GM23338 (cell line): ENCODE measurements around the gene SLC10A6. TPM values are rescaled to one million over a fixed set of nuclear protein-coding genes. Genes with fewer than 3 reads are reported as not detected.

Experiments
- ATAC-seq: fragments of 200-7000 bp; cut with Tn5 transposase; 3 replicates; pipeline ENCODE4 v1.9.1; 2020
- DNase-seq: peaks from one replicate; pipeline ENCODE4 v3.0.0-alpha.2; 2015; ENCODE audit warnings: low spot score
- H2AFZ ChIP-seq: fragments of 200-600 bp; sonication (generic); 2 replicates; pipeline ENCODE4 v1.8.0; 2016; ENCODE audit warnings: antibody characterized with exemption, mild to moderate bottlenecking, moderate library complexity
- H3F3A ChIP-seq: fragments of 200-600 bp; sonication (generic); replicated peaks from 2 replicates; pipeline ENCODE4 v1.8.0; 2017; ENCODE audit warnings: antibody characterized with exemption, mixed run types, low read depth
- H3K27ac ChIP-seq: fragments of 200-600 bp; sonication (generic); 2 replicates; pipeline ENCODE4 v1.6.1; 2016; ENCODE audit warnings: low read depth
- H3K27me3 ChIP-seq: fragments of 200-600 bp; sonication (generic); 2 replicates; pipeline ENCODE4 v1.8.0; 2016; ENCODE audit warnings: mild to moderate bottlenecking, mixed run types, moderate library complexity; ENCODE audit not compliant: insufficient read depth
- H3K36me3 ChIP-seq: fragments of 200-600 bp; sonication (generic); 2 replicates; pipeline ENCODE4 v1.8.0; 2016; ENCODE audit warnings: mild to moderate bottlenecking; ENCODE audit not compliant: insufficient read depth
- H3K4me1 ChIP-seq: fragments of 200-600 bp; sonication (generic); 2 replicates; pipeline ENCODE4 v1.8.0; 2016; ENCODE audit warnings: mild to moderate bottlenecking, moderate library complexity; ENCODE audit not compliant: insufficient read depth
- H3K4me2 ChIP-seq: fragments of 200-600 bp; sonication (generic); 2 replicates; pipeline ENCODE4 v1.7.1; 2017; ENCODE audit warnings: mixed run types
- H3K4me3 ChIP-seq: fragments of 200-600 bp; sonication (generic); 2 replicates; pipeline ENCODE4 v1.6.1; 2016; ENCODE audit warnings: mixed run types
- H3K79me2 ChIP-seq: fragments of 200-600 bp; sonication (generic); replicated peaks from 2 replicates; pipeline ENCODE4 v1.8.0; 2017; ENCODE audit warnings: mild to moderate bottlenecking; ENCODE audit not compliant: insufficient read depth
- H3K9me2 ChIP-seq: fragments of 200-600 bp; sonication (generic); 2 replicates; pipeline ENCODE4 v1.8.0; 2017; ENCODE audit not compliant: insufficient read depth
- H4K20me1 ChIP-seq: fragments of 200-600 bp; sonication (generic); replicated peaks from 2 replicates; pipeline ENCODE4 v1.8.0; 2017; ENCODE audit warnings: mild to moderate bottlenecking; ENCODE audit not compliant: insufficient read depth
- H3K27ac Mint-ChIP-seq: 2 replicates; pipeline ENCODE4 v1.8.0; 2020; ENCODE audit warnings: inconsistent platforms, mild to moderate bottlenecking, moderate library complexity, mixed read lengths
- H3K27me3 Mint-ChIP-seq: 3 replicates; pipeline ENCODE4 v1.8.0; 2022; ENCODE audit warnings: low read depth, mild to moderate bottlenecking, moderate library complexity, mixed read lengths, inconsistent platforms; ENCODE audit not compliant: insufficient read depth, poor library complexity
- H3K36me3 Mint-ChIP-seq: 3 replicates; pipeline ENCODE4 v1.8.0; 2021; ENCODE audit warnings: low read depth, mild to moderate bottlenecking, inconsistent platforms, moderate library complexity, mixed read lengths
- H3K4me1 Mint-ChIP-seq: 3 replicates; pipeline ENCODE4 v1.8.0; 2020; ENCODE audit warnings: mild to moderate bottlenecking, inconsistent platforms, mixed read lengths
- H3K4me3 Mint-ChIP-seq: 3 replicates; pipeline ENCODE4 v1.8.0; 2021; ENCODE audit warnings: moderate library complexity, mild to moderate bottlenecking, inconsistent platforms, mixed read lengths
- H3K9me3 Mint-ChIP-seq: 3 replicates; pipeline ENCODE4 v1.8.0; 2020; ENCODE audit warnings: moderate library complexity, mild to moderate bottlenecking, inconsistent platforms, mixed read lengths
- CREB1 ChIP-seq: fragments of 250-450 bp; sonication (Bioruptor Pico); IDR thresholded peaks from 2 replicates; pipeline ENCODE4 v1.5.0; 2020; ENCODE audit warnings: low read depth, mild to moderate bottlenecking, moderate library complexity
- EZH2 ChIP-seq: fragments of 200-600 bp; sonication (generic); IDR thresholded peaks from one replicate; pipeline ENCODE4 v1.8.0; 2017; ENCODE audit warnings: antibody characterized with exemption, mild to moderate bottlenecking, low read depth; ENCODE audit not compliant: unreplicated experiment
- JUNB ChIP-seq: IDR thresholded peaks from one replicate; pipeline ENCODE4 v1.6.1; 2016; ENCODE audit warnings: antibody characterized with exemption; ENCODE audit not compliant: unreplicated experiment
- NANOG ChIP-seq: IDR thresholded peaks from 2 replicates; pipeline ENCODE4 v1.6.1; 2016; ENCODE audit warnings: antibody characterized with exemption, borderline replicate concordance
- POLR2AphosphoS5 ChIP-seq: IDR thresholded peaks from 2 replicates; pipeline ENCODE4 v1.6.1; 2016; ENCODE audit warnings: antibody characterized with exemption, low read depth
- STAT1 ChIP-seq: IDR thresholded peaks from one replicate; pipeline ENCODE4 v1.6.1; 2016; ENCODE audit warnings: antibody characterized with exemption; ENCODE audit not compliant: unreplicated experiment
- ZNF331 ChIP-seq: fragments of 250-450 bp; sonication (Bioruptor Pico); IDR thresholded peaks from 2 replicates; pipeline ENCODE4 v1.5.0; 2020; ENCODE audit warnings: low read depth, mild to moderate bottlenecking, moderate library complexity
- ZNF462 ChIP-seq: fragments of 250-450 bp; sonication (Bioruptor Pico); IDR thresholded peaks from 2 replicates; pipeline ENCODE4 v1.5.0; 2020; ENCODE audit warnings: mild to moderate bottlenecking, moderate library complexity
- polyA plus RNA-seq: library from polyadenylated mRNA; unstranded; fragments of >200 nt; fragmentation: Nextera tagmentation; extraction: Ambion mirVana; gene quantifications from 2 replicates; pipeline ENCODE4 v1.2.1, GENCODE V29; 2016
- total RNA-seq: library from RNA; depleted of rRNA; stranded (reverse); fragments of >200 nt; shearing (Covaris generic); gene quantifications from 2 replicates; pipeline ENCODE4 v1.2.3, GENCODE V29; 2014
- TF ChIP-seq, protein P1 (sequence below): IDR thresholded peaks from one replicate; pipeline ENCODE4 v1.6.1; 2018; ENCODE audit warnings: antibody characterized with exemption; ENCODE audit not compliant: unreplicated experiment
- TF ChIP-seq, protein P2 (sequence below), 2 experiments: fragments of 200-600 bp in 1 of 2; sonication (generic) in 1 of 2; conservative IDR thresholded peaks; 2 replicates each; pipeline versions ENCODE4 v1.5.1 to v1.6.1; 2016 to 2017; ENCODE audit warnings: antibody characterized with exemption in 2 of 2, low read depth in 2 of 2, mild to moderate bottlenecking in 2 of 2, moderate library complexity in 1 of 2
- TF ChIP-seq, protein P3 (sequence below): IDR thresholded peaks from 2 replicates; pipeline ENCODE4 v1.6.1; 2016; ENCODE audit warnings: antibody characterized with exemption

SLC10A6 gene
- total and polyA plus RNA-seq, 2 experiments from 2014 or later: not detected

DNA sequence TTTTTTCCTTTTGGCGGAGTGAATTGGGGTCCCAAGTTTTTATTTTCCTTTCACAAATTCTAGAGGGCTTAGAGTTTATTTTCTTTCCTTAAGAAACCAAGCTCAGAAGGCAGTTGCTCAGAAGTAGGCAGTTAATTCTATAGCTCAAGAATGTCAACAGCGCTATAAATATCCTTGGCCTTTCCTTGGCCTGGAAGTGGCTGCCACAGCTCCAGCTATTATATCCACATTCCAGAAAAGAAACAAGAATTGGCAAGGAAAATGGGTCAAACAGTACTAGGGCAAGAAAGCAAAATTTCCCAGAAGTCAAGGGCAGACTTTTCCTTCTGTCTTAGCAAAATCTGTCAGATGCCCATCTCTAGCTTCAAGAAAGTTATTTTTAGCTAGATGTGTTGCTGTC, 31.0 kb downstream of the SLC10A6 start (continued):
- TF ChIP-seq, protein P1, sequence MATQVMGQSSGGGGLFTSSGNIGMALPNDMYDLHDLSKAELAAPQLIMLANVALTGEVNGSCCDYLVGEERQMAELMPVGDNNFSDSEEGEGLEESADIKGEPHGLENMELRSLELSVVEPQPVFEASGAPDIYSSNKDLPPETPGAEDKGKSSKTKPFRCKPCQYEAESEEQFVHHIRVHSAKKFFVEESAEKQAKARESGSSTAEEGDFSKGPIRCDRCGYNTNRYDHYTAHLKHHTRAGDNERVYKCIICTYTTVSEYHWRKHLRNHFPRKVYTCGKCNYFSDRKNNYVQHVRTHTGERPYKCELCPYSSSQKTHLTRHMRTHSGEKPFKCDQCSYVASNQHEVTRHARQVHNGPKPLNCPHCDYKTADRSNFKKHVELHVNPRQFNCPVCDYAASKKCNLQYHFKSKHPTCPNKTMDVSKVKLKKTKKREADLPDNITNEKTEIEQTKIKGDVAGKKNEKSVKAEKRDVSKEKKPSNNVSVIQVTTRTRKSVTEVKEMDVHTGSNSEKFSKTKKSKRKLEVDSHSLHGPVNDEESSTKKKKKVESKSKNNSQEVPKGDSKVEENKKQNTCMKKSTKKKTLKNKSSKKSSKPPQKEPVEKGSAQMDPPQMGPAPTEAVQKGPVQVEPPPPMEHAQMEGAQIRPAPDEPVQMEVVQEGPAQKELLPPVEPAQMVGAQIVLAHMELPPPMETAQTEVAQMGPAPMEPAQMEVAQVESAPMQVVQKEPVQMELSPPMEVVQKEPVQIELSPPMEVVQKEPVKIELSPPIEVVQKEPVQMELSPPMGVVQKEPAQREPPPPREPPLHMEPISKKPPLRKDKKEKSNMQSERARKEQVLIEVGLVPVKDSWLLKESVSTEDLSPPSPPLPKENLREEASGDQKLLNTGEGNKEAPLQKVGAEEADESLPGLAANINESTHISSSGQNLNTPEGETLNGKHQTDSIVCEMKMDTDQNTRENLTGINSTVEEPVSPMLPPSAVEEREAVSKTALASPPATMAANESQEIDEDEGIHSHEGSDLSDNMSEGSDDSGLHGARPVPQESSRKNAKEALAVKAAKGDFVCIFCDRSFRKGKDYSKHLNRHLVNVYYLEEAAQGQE: no peak
- TF ChIP-seq ZNF331 (CRISPR knock-in tag) (no peak), NANOG (no peak), CREB1 (CRISPR knock-in tag) (no peak)
- TF ChIP-seq, protein P2, sequence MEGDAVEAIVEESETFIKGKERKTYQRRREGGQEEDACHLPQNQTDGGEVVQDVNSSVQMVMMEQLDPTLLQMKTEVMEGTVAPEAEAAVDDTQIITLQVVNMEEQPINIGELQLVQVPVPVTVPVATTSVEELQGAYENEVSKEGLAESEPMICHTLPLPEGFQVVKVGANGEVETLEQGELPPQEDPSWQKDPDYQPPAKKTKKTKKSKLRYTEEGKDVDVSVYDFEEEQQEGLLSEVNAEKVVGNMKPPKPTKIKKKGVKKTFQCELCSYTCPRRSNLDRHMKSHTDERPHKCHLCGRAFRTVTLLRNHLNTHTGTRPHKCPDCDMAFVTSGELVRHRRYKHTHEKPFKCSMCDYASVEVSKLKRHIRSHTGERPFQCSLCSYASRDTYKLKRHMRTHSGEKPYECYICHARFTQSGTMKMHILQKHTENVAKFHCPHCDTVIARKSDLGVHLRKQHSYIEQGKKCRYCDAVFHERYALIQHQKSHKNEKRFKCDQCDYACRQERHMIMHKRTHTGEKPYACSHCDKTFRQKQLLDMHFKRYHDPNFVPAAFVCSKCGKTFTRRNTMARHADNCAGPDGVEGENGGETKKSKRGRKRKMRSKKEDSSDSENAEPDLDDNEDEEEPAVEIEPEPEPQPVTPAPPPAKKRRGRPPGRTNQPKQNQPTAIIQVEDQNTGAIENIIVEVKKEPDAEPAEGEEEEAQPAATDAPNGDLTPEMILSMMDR (conservative IDR thresholded peaks at IDR 0.05; ENCODE audit: low read depth in 2 of 2): no peak

DNA sequence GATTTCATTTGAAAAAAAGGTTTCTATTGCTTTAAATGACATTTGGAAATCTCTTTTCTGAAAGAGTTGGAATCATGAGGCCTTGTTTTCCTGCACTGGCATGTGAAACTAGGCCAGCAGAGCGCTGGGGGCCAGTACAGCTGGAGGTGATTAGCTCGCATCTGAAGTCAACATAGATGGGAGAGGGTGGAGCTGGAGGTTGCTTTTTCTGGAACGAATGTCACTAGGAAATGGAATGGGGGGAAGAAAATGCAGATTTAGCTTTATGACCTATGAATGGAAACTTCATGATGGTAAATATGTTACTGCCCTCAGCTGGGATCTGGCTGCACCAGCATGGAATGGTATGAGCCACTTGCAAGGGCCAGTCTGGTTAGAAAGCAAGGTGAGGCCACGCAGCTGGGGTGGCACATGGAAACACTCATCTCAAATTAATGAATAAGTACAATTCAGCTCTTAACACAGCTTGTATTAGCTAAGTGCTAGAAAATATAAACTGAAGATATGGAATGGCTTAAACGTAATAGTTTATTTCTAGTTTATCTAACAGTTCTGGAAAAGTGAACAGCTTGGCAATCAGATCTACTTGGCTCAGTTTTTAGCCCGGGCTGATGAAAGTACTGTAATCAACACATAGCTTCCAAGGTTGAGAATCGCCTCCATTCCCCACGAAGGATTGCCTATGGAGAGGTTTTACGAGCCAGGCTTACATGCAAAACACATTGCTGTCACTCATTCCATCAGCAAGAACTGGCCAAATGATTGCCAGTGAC, 32.5 kb downstream of the SLC10A6 start:
- Mint-ChIP-seq H3K36me3 (peaks cover 40% of the 10 kb centered on the region), H3K27ac (peak overlapping the region; percentile 18; the same call in 1 of the 2 replicates), H3K27me3 (no peaks in the 10 kb centered on the region), H3K4me3 (no peak overlapping the region), H3K4me1 (peaks cover 5% of the 10 kb centered on the region; the same call in 2 of the 3 replicates), H3K9me3 (peaks cover 8% of the 10 kb centered on the region; the same call in 2 of the 3 replicates)
- H3K4me2 ChIP-seq: no peak overlapping the region
- peaks cover 7% of the 10 kb centered on the region; the same call in 1 of the 2 replicates for H3K9me2 ChIP-seq
- 0 out of 2 replicates have a peak, but pooled peaks cover 6% of the 10 kb centered on the region for H3K4me1 ChIP-seq
- peaks cover 13% of the 10 kb centered on the region; the same call in 1 of the 2 replicates for H3K36me3 ChIP-seq
- no peaks in the 10 kb centered on the region for H3K79me2 ChIP-seq
- no peak overlapping the region for H3K27ac ChIP-seq
- H3F3A ChIP-seq: no peaks in the 10 kb centered on the region
- no peak overlapping the region for H2AFZ ChIP-seq
- no peak overlapping the region for H3K4me3 ChIP-seq
- no peak for DNase-seq
- ATAC-seq: no peak
- no peaks in the 10 kb centered on the region for H3K27me3 ChIP-seq
- H4K20me1 ChIP-seq: no peaks in the 10 kb centered on the region
- TF ChIP-seq, protein P3, sequence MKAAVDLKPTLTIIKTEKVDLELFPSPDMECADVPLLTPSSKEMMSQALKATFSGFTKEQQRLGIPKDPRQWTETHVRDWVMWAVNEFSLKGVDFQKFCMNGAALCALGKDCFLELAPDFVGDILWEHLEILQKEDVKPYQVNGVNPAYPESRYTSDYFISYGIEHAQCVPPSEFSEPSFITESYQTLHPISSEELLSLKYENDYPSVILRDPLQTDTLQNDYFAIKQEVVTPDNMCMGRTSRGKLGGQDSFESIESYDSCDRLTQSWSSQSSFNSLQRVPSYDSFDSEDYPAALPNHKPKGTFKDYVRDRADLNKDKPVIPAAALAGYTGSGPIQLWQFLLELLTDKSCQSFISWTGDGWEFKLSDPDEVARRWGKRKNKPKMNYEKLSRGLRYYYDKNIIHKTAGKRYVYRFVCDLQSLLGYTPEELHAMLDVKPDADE: no peak
- TF ChIP-seq EZH2 (no peak), ZNF462 (CRISPR knock-in tag) (no peak), CREB1 (CRISPR knock-in tag) (no peak), STAT1 (no peak), JUNB (no peak), POLR2AphosphoS5 (no peak), ZNF331 (CRISPR knock-in tag) (no peak), NANOG (no peak)
